GM12865 (cell line): ENCODE data around the gene VPS26A.

Experiments used
- DNase-seq: peaks from one replicate; pipeline ENCODE4 v3.0.0; 2010; ENCODE audit warnings: low read depth
- H3K4me3 ChIP-seq: 2 replicates; pipeline ENCODE4 v1.5.1; 2011; ENCODE audit warnings: mild to moderate bottlenecking, low read depth, low read length, control low read depth
- CTCF ChIP-seq: IDR thresholded peaks from 2 replicates; pipeline ENCODE4 v1.5.1; 2011; ENCODE audit warnings: low read length, control low read depth, low read depth, inconsistent platforms; ENCODE audit not compliant: insufficient read depth; ENCODE audit errors: missing control alignments

The VPS26A gene

GRCh38 chr10:69087590-69088470, 36.1 kb upstream of the VPS26A start, which contains the start of gene SRGN:
TSS of gene SRGN (plus strand) at chr10:69088103. CDS start at chr10:69088158, 55 bp downstream.
- peak within 1 kb of the TSS; percentile 82 for H3K4me3 ChIP-seq
- peak; percentile 95 for DNase-seq
- no peak for TF ChIP-seq CTCF

GRCh38 chr10:69088471-69088769, 35.6 kb upstream of the VPS26A start:
- TF ChIP-seq CTCF: no peak
- peak overlapping the region; percentile 82 for H3K4me3 ChIP-seq
- peak; percentile 32 for DNase-seq

DNA sequence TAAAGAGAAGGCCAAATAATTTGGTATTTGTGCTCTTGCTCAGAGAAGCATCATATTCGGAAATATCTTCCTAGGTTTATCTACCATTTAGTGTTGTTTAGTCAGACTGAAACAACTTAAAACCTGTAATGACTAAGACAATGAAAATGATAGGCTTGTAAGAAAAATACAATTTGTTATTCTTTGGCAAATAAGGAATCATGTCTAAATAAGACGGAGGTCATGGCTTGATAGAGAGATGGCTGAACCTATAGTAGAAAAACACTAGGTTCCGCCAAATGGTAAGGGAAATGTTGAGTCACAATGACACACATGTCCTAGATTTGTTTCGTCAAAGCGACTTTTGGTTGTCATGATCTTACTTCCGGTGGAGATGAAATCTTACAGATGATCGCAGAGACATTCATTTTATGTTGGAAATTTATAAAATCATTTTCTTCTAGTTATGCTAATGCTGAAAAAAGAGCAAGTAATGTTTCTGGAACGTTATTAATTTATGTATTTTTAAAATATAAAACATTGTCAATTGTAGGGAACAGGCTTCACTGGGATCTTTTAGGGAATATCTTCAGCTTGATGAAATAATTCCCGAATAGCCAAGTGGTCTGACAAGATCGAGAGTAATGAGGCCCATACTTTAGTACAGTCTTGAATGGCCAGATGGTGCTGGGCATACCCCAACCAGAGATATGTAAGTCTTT, 35.0 kb upstream of the VPS26A start:
- no peak for TF ChIP-seq CTCF
- H3K4me3 ChIP-seq: peak overlapping the region; percentile 82
- peak; percentile 86 for DNase-seq

DNA sequence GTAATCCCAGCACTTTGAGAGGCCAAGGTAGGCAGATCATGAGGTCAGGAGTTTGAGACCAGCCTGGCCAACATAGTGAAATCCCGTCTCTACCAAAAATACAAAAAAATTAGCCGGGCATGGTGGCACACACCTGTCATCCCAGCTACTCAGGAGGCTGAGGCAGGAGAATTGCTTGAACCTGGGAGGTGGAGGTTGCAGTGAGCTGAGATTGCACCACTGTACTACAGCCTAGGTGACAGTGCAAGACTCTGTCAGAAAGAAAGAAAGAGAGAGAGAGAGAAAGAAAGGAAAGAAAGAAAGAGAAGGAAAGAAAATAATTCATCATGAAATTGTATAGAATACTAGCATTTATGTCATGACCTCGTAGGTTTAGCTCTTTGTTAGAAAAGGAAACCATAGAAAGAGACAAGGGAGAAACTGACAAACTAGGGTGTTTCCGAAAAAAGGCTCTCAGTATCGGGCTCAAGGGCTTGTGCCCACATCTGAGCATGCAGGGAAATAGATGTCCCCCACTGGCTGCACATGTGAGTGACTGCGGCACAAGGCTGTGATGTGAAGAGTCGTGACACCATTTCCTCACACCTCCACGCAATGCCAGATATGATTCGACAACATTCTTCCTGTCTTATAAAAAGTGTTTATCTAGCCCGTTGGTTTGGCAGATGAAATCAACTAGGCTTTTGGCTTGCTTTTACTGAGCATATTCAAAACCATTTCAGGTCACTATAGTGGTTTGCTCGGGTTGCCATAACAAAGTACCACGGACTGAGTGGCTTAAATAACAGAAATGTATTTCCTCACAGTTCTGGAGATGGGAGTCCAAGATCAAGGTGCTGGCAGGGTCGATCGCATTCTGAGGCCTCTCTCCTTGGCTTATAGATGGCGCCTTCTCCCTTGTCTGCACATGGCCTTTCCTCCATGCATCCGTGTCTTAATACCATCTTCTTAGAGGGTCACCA, 34.1 kb upstream of the VPS26A start:
- H3K4me3 ChIP-seq: peak overlapping the region; percentile 82
- TF ChIP-seq CTCF: no peak
- peak; percentile 94 for DNase-seq

DNA sequence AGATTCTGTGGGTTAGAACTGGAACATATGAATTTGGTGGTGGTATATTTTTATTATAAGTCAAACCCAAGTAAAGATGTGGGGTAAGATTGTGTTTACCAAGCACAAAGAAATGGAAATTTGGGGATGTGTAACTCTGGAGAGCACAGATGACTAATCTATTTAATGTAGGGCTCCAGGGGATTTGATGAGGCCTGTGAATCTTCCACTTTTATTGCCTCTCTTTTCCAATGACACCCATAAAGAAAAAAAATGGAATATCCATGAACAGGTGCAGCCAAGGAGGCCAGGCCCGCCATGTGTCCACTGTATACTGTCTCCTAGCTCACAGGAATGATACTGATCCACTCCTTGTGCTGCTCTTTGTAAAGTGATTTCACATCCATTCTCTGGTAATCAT, 33.3 kb upstream of the VPS26A start:
- TF ChIP-seq CTCF: no peak
- DNase-seq: no peak
- peak overlapping the region; percentile 82 for H3K4me3 ChIP-seq

DNA sequence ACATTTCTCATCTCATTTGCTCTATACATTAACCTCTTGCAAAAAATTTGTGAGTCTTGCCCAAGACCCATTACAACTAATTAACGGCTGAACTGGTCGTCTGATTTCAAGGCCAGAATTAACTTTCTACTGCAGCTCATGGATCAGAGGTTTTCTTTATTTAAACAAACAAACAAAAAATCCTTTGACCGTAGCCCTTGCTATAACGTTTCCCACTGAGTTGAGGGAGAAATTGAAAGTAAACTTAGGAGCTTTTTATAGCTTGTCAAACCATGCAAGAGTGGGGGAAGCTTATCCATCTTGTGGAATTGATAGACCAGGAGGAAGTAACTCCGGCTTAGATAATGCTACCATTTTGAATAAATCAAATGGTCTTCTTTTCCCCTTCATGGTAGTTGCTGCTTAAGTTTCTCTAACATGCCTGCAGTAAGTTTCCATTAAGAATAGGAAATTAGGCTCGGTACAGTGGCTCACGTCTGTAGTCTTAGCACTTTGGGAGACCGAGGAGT, 32.8 kb upstream of the VPS26A start:
- TF ChIP-seq CTCF: no peak
- peak overlapping the region; percentile 82 for H3K4me3 ChIP-seq
- DNase-seq: no peak
